H1 (cell line): ENCODE data around the gene LYSET.

Source experiments
- ATF3 ChIP-seq: IDR thresholded peaks from 2 replicates; pipeline ENCODE4 v1.6.1; 2011; ENCODE audit warnings: low read depth, mild to moderate bottlenecking, low read length; ENCODE audit not compliant: insufficient read depth
- CTCF ChIP-seq, 3 experiments: IDR thresholded peaks; 1 replicate in 2 of 3; 2 replicates in 1 of 3; pipeline versions ENCODE4 v1.5.1 to v1.6.1; 2011; ENCODE audit warnings: low read length in 3 of 3, mild to moderate bottlenecking in 3 of 3, inconsistent platforms in 2 of 3, low read depth in 1 of 3, moderate library complexity in 1 of 3; ENCODE audit not compliant: insufficient read depth in 1 of 3; ENCODE audit errors: control extremely low read depth in 1 of 3
- EP300 ChIP-seq, 2 experiments: IDR thresholded peaks; 1 replicate in 1 of 2; 2 replicates in 1 of 2; pipeline ENCODE4 v1.6.1; 2011 to 2012; ENCODE audit warnings: low read depth in 2 of 2, low read length in 2 of 2, mild to moderate bottlenecking in 2 of 2, borderline replicate concordance in 1 of 2, inconsistent platforms in 1 of 2, moderate library complexity in 1 of 2
- EZH2 ChIP-seq: fragments of 200-600 bp; sonication (generic); IDR thresholded peaks from 2 replicates; pipeline ENCODE4 v1.7.1; 2012; ENCODE audit warnings: low read depth, mild to moderate bottlenecking, moderate library complexity, low read length, inconsistent platforms; ENCODE audit not compliant: severe bottlenecking
- GABPA ChIP-seq: IDR thresholded peaks from 2 replicates; pipeline ENCODE4 v1.6.1; 2011; ENCODE audit warnings: mild to moderate bottlenecking, low read length, moderate library complexity, borderline replicate concordance; ENCODE audit not compliant: insufficient read depth
- JUN ChIP-seq: IDR thresholded peaks from 2 replicates; pipeline ENCODE4 v1.6.1; 2011; ENCODE audit warnings: low read depth, mild to moderate bottlenecking, improper control_type of control experiment, low read length
- MAX ChIP-seq: IDR thresholded peaks from 2 replicates; pipeline ENCODE4 v1.6.1; 2012; ENCODE audit warnings: inconsistent platforms
- RXRA ChIP-seq: IDR thresholded peaks from 2 replicates; pipeline ENCODE4 v1.6.1; 2011; ENCODE audit warnings: low read depth, mild to moderate bottlenecking, low read length, moderate library complexity; ENCODE audit not compliant: insufficient read depth
- TAF7 ChIP-seq: optimal IDR thresholded peaks from 2 replicates; pipeline ENCODE3; 2011; ENCODE audit warnings: low read depth, mild to moderate bottlenecking, inconsistent platforms, low read length, moderate library complexity, borderline replicate concordance
- USF2 ChIP-seq: IDR thresholded peaks from 2 replicates; pipeline ENCODE4 v1.6.1; 2011; ENCODE audit warnings: low read length, improper control_type of control experiment

GRCh38 chr14:93171376-93171775 lies 13.7 kb upstream of the LYSET start:
- TF ChIP-seq RXRA = no peak
- no peak for TF ChIP-seq MAX
- TF ChIP-seq CTCF (IDR thresholded peaks at IDR 0.05; ENCODE audit: control extremely low read depth in 1 of 3, insufficient read depth in 1 of 3, low read depth in 1 of 3, low read length in 3 of 3) = no peak
- no peak for TF ChIP-seq JUN
- no peak for TF ChIP-seq EZH2
- TF ChIP-seq EP300 (IDR thresholded peaks at IDR 0.05; ENCODE audit: borderline replicate concordance in 1 of 2, low read depth in 2 of 2, low read length in 2 of 2) = no peak
- TF ChIP-seq TAF7 = no peak
- TF ChIP-seq GABPA = no peak
- no peak for TF ChIP-seq USF2
- TF ChIP-seq ATF3 = no peak
